H9 (cell line): ENCODE results near the gene MACROH2A1. TPM values are rescaled to one million over a fixed set of nuclear protein-coding genes. Genes with fewer than 3 reads are reported as not detected.

ENCODE experiments used
- DNase-seq: peaks from one replicate; pipeline ENCODE4 v3.0.0-alpha.2; 2017
- H2AFZ ChIP-seq: one replicate; pipeline ENCODE4 v1.6.1; 2013; ENCODE audit warnings: mild to moderate bottlenecking, low read length, control low read depth, moderate library complexity
- H2AK5ac ChIP-seq: 2 replicates; pipeline ENCODE4 v1.6.1; 2013; ENCODE audit warnings: low read length, control low read depth, mixed read lengths; ENCODE audit not compliant: insufficient read length
- H2BK120ac ChIP-seq: one replicate; pipeline ENCODE4 v1.6.1; 2013; ENCODE audit warnings: low read depth, mild to moderate bottlenecking, low read length, control low read depth, inconsistent platforms; ENCODE audit not compliant: poor library complexity, severe bottlenecking
- H2BK12ac ChIP-seq: 2 replicates; pipeline ENCODE4 v1.6.1; 2013; ENCODE audit warnings: low read length, control low read depth, mixed read lengths, low read depth; ENCODE audit not compliant: insufficient read length
- H2BK15ac ChIP-seq: 2 replicates; pipeline ENCODE4 v1.6.1; 2013; ENCODE audit warnings: low read depth, low read length, control low read depth
- H2BK20ac ChIP-seq: one replicate; pipeline ENCODE4 v1.6.1; 2013; ENCODE audit warnings: low read depth, mild to moderate bottlenecking, low read length, control low read depth, inconsistent platforms; ENCODE audit not compliant: poor library complexity, severe bottlenecking
- H2BK5ac ChIP-seq: 2 replicates; pipeline ENCODE4 v1.6.1; 2013; ENCODE audit warnings: low read length, control low read depth, mixed read lengths; ENCODE audit not compliant: insufficient read length
- H3K14ac ChIP-seq: 2 replicates; pipeline ENCODE4 v1.6.1; 2013; ENCODE audit warnings: low read length, control low read depth; ENCODE audit not compliant: insufficient read depth
- H3K18ac ChIP-seq: 2 replicates; pipeline ENCODE4 v1.6.1; 2013; ENCODE audit warnings: low read depth, mild to moderate bottlenecking, mixed read lengths, low read length, control low read depth; ENCODE audit not compliant: insufficient read length
- H3K23ac ChIP-seq: 2 replicates; pipeline ENCODE4 v1.6.1; 2013; ENCODE audit warnings: low read length, control low read depth, mixed read lengths, low read depth; ENCODE audit not compliant: insufficient read length
- H3K23me2 ChIP-seq: 2 replicates; pipeline ENCODE4 v1.6.1; 2013; ENCODE audit warnings: low read depth, mild to moderate bottlenecking, mixed read lengths, low read length, control low read depth; ENCODE audit not compliant: insufficient read length, poor library complexity, severe bottlenecking
- H3K27ac ChIP-seq: 2 replicates; pipeline ENCODE4 v1.5.1; 2013; ENCODE audit warnings: low read length, control low read depth, mixed read lengths, low read depth; ENCODE audit not compliant: insufficient read length
- H3K27me3 ChIP-seq: 2 replicates; pipeline ENCODE4 v1.6.1; 2013; ENCODE audit warnings: low read length, control low read depth, inconsistent platforms; ENCODE audit not compliant: insufficient read depth
- H3K4ac ChIP-seq: 2 replicates; pipeline ENCODE4 v1.6.1; 2013; ENCODE audit warnings: low read depth, mild to moderate bottlenecking, control low read depth, inconsistent platforms, low read length, moderate library complexity
- H3K4me1 ChIP-seq: 2 replicates; pipeline ENCODE4 v1.6.1; 2013; ENCODE audit warnings: low read length, control low read depth, inconsistent platforms; ENCODE audit not compliant: insufficient read depth
- H3K4me2 ChIP-seq: 2 replicates; pipeline ENCODE4 v1.6.1; 2013; ENCODE audit warnings: low read length, control low read depth, mixed read lengths; ENCODE audit not compliant: insufficient read length, insufficient read depth
- H3K56ac ChIP-seq: 2 replicates; pipeline ENCODE4 v1.6.1; 2013; ENCODE audit warnings: low read depth, mild to moderate bottlenecking, mixed read lengths, low read length, control low read depth; ENCODE audit not compliant: insufficient read length
- H3K79me1 ChIP-seq: 2 replicates; pipeline ENCODE4 v1.6.1; 2013; ENCODE audit warnings: low read depth, mild to moderate bottlenecking, moderate library complexity, low read length, control low read depth, inconsistent platforms; ENCODE audit not compliant: insufficient read depth, poor library complexity, severe bottlenecking
- H3K79me2 ChIP-seq: 2 replicates; pipeline ENCODE4 v1.6.1; 2013; ENCODE audit warnings: low read length, control low read depth, inconsistent platforms; ENCODE audit not compliant: insufficient read depth
- H3K9ac ChIP-seq: 2 replicates; pipeline ENCODE4 v1.6.1; 2013; ENCODE audit warnings: low read length, control low read depth, mixed read lengths; ENCODE audit not compliant: insufficient read length; ENCODE audit errors: extremely low read depth
- H3K9me3 ChIP-seq: one replicate; pipeline ENCODE4 v1.6.1; 2013; ENCODE audit warnings: low read depth, low read length, inconsistent platforms; ENCODE audit not compliant: control insufficient read depth
- H3T11ph ChIP-seq: one replicate; pipeline ENCODE4 v1.6.1; 2013; ENCODE audit warnings: mild to moderate bottlenecking, low read length, control low read depth, inconsistent platforms
- H4K20me1 ChIP-seq: one replicate; pipeline ENCODE4 v1.6.1; 2013; ENCODE audit not compliant: control insufficient read depth, insufficient read length, insufficient read depth
- H4K5ac ChIP-seq: 2 replicates; pipeline ENCODE4 v1.6.1; 2013; ENCODE audit warnings: low read depth, mild to moderate bottlenecking, mixed read lengths, low read length, control low read depth; ENCODE audit not compliant: insufficient read length
- H4K8ac ChIP-seq: replicated peaks from 2 replicates; pipeline ENCODE4 v1.6.1; 2013; ENCODE audit warnings: low read length, control low read depth, mixed read lengths, low read depth; ENCODE audit not compliant: insufficient read length
- H4K91ac ChIP-seq: 2 replicates; pipeline ENCODE4 v1.6.1; 2013; ENCODE audit warnings: low read depth, mild to moderate bottlenecking, moderate library complexity, mixed read lengths, low read length, control low read depth; ENCODE audit not compliant: insufficient read length
- H3K27ac Mint-ChIP-seq, 3 experiments: 2 replicates in 2 of 3; 3 replicates in 1 of 3; pipeline ENCODE4 v1.8.0; 2020 to 2021; ENCODE audit warnings: mixed read lengths in 3 of 3, mild to moderate bottlenecking in 1 of 3, moderate library complexity in 1 of 3
- H3K27me3 Mint-ChIP-seq: 2 replicates; pipeline ENCODE4 v1.8.0; 2021; ENCODE audit warnings: low read depth, mild to moderate bottlenecking, moderate library complexity, mixed read lengths
- H3K36me3 Mint-ChIP-seq, 3 experiments: 2 replicates in 2 of 3; 3 replicates in 1 of 3; pipeline ENCODE4 v1.8.0; 2020 to 2021; ENCODE audit warnings: low read depth in 3 of 3, mixed read lengths in 3 of 3; ENCODE audit not compliant: insufficient read depth in 1 of 3
- H3K4me1 Mint-ChIP-seq, 2 experiments: 2 replicates each; pipeline ENCODE4 v1.8.0; 2020; ENCODE audit warnings: mixed read lengths in 2 of 2
- H3K4me3 Mint-ChIP-seq, 2 experiments: 2 replicates in 1 of 2; 3 replicates in 1 of 2; pipeline ENCODE4 v1.8.0; 2020 to 2021; ENCODE audit warnings: mild to moderate bottlenecking in 2 of 2, mixed read lengths in 2 of 2, moderate library complexity in 1 of 2
- H3K9me3 Mint-ChIP-seq, 2 experiments: 2 replicates in 1 of 2; 3 replicates in 1 of 2; pipeline ENCODE4 v1.8.0; 2020; ENCODE audit warnings: mild to moderate bottlenecking in 2 of 2, mixed read lengths in 2 of 2, moderate library complexity in 1 of 2
- WGBS: extraction: QIAGEN DNeasy Blood & Tissue Kit; methylation state at CpG from one replicate; pipeline ENCODE4 v1.1.7; 2013; ENCODE audit warnings: missing lambda C conversion rate, low lambda C conversion rate, mixed read lengths; ENCODE audit not compliant: insufficient read length; ENCODE audit errors: extremely low coverage; 5-methylcytosine and 5-hydroxymethylcytosine counted together
- total RNA-seq: library from RNA; stranded (reverse); gene quantifications from 2 replicates; pipeline ENCODE4 v1.2.1, GENCODE V29; 2021
- TF ChIP-seq, protein P1 (sequence below): fragments of 200-600 bp; sonication (generic); conservative IDR thresholded peaks from 3 replicates; pipeline ENCODE4 v1.8.0; 2021; ENCODE audit warnings: antibody characterized with exemption, mild to moderate bottlenecking

The MACROH2A1 gene
- total RNA-seq, 1 experiment from 2014 or later = 111 TPM

- no peaks in the 10 kb centered on the region for H4K20me1 ChIP-seq
- Mint-ChIP-seq H3K9me3 (no peaks in the 10 kb centered on the region; a peak in 1 of 5 replicates), H3K27ac (no peak overlapping the region), H3K36me3 (no peaks in the 10 kb centered on the region), H3K27me3 (peaks cover 77% of the 10 kb centered on the region), H3K4me1 (peaks cover 12 to 14% of the 10 kb centered on the region in 2 experiments), H3K4me3 (no peak overlapping the region)
- no peak overlapping the region for H3K18ac ChIP-seq
- H2BK120ac ChIP-seq = no peak overlapping the region
- TF ChIP-seq, protein P1, sequence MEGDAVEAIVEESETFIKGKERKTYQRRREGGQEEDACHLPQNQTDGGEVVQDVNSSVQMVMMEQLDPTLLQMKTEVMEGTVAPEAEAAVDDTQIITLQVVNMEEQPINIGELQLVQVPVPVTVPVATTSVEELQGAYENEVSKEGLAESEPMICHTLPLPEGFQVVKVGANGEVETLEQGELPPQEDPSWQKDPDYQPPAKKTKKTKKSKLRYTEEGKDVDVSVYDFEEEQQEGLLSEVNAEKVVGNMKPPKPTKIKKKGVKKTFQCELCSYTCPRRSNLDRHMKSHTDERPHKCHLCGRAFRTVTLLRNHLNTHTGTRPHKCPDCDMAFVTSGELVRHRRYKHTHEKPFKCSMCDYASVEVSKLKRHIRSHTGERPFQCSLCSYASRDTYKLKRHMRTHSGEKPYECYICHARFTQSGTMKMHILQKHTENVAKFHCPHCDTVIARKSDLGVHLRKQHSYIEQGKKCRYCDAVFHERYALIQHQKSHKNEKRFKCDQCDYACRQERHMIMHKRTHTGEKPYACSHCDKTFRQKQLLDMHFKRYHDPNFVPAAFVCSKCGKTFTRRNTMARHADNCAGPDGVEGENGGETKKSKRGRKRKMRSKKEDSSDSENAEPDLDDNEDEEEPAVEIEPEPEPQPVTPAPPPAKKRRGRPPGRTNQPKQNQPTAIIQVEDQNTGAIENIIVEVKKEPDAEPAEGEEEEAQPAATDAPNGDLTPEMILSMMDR = no peak
- H4K91ac ChIP-seq = no peak overlapping the region
- no peak overlapping the region for H2AK5ac ChIP-seq
- no peak overlapping the region for H2BK12ac ChIP-seq
- H4K8ac ChIP-seq = no peak overlapping the region
- no peak overlapping the region for H3K23ac ChIP-seq
- H3K79me2 ChIP-seq = no peaks in the 10 kb centered on the region
- H2BK20ac ChIP-seq = no peak overlapping the region
- H4K5ac ChIP-seq = no peak overlapping the region
- no peak overlapping the region for H3T11ph ChIP-seq
- H3K27ac ChIP-seq = no peak overlapping the region
- H3K4ac ChIP-seq = no peak overlapping the region
- H3K79me1 ChIP-seq = no peaks in the 10 kb centered on the region
- no CpG with 5 or more reads among the region's 7 CpGs for WGBS
- H2AFZ ChIP-seq = no peak overlapping the region
- H3K4me2 ChIP-seq = no peak overlapping the region
- H3K14ac ChIP-seq = no peak overlapping the region
- no peaks in the 10 kb centered on the region for H3K23me2 ChIP-seq
- DNase-seq = no peak
- peaks cover 2% of the 10 kb centered on the region; the same call in 1 of the 2 replicates for H3K27me3 ChIP-seq
- H3K4me1 ChIP-seq = no peaks in the 10 kb centered on the region
- no peak overlapping the region for H2BK15ac ChIP-seq
- no peak overlapping the region for H3K9ac ChIP-seq
- H2BK5ac ChIP-seq = no peak overlapping the region
- H3K56ac ChIP-seq = no peak overlapping the region
- H3K9me3 ChIP-seq = no peaks in the 10 kb centered on the region
Measured at GRCh38 chr5:135446615-135447014, 47.6 kb upstream of the MACROH2A1 start.
